Effector CD4-positive, alpha-beta T cell (primary cell): ENCODE results near the gene USP24.
A peak's percentile ranks its signal among the peaks of the same experiment; 100 is the strongest.
"Not testable (repeated sequence)": the region's sequence is repeated elsewhere in the genome, so short reads cannot be mapped to it uniquely, and the experiment has no call there.

Experiments used
- DNase-seq: peaks from one replicate; pipeline ENCODE4 v3.0.0-alpha.2; 2020
- total RNA-seq: gene quantifications from one replicate; lab custom pipeline; 2026; lab: John Stamatoyannopoulos, UW

USP24 gene
- total RNA-seq, result 280 reads per million, percentile 95 among the genes with 10 or more reads in this experiment

- peak; percentile 80 for DNase-seq
Observed at GRCh38 chr1:55215194-55216021, at the start of gene USP24. Gene USP24 (minus strand): TSS chr1:55215364. CDS start chr1:55215113, 251 bp downstream.

- DNase-seq, result no peak
Observed at GRCh38 chr1:55262822-55263221, 47.7 kb upstream of the USP24 start.

- no peak for DNase-seq
Observed at GRCh38 chr1:55259911-55260609, 44.9 kb upstream of the USP24 start.

GRCh38 chr1:55257958-55258357 lies 42.8 kb upstream of the USP24 start:
- DNase-seq, result peak; percentile 11

- no peak for DNase-seq
Observed at GRCh38 chr1:55255901-55256300, 40.7 kb upstream of the USP24 start.

- no peak for DNase-seq
Observed at GRCh38 chr1:55252942-55253589, 37.9 kb upstream of the USP24 start.

- no peak for DNase-seq
Observed at GRCh38 chr1:55250399-55251075, 35.4 kb upstream of the USP24 start.

- DNase-seq, result no peak
Observed at GRCh38 chr1:55249646-55250398, 34.7 kb upstream of the USP24 start.

- no peak for DNase-seq
Observed at GRCh38 chr1:55246896-55247295, 31.7 kb upstream of the USP24 start.

- no peak for DNase-seq
Observed at GRCh38 chr1:55246331-55246730, 31.2 kb upstream of the USP24 start.

- no peak for DNase-seq
Observed at GRCh38 chr1:55245781-55246180, 30.6 kb upstream of the USP24 start.

GRCh38 chr1:55244476-55245099 lies 29.4 kb upstream of the USP24 start:
- DNase-seq, result no peak

GRCh38 chr1:55243655-55244054 lies 28.5 kb upstream of the USP24 start:
- no peak for DNase-seq

- no peak for DNase-seq
Observed at GRCh38 chr1:55239548-55239947, 24.4 kb upstream of the USP24 start.

GRCh38 chr1:55235722-55236121 lies 20.6 kb upstream of the USP24 start:
- no peak for DNase-seq

- no peak for DNase-seq
Observed at GRCh38 chr1:55234016-55234415, 18.9 kb upstream of the USP24 start.

- no peak for DNase-seq
Observed at GRCh38 chr1:55233145-55233777, 18.1 kb upstream of the USP24 start.

GRCh38 chr1:55232448-55233144 lies 17.4 kb upstream of the USP24 start:
- no peak for DNase-seq

- no peak for DNase-seq
Observed at GRCh38 chr1:55231745-55232144, 16.6 kb upstream of the USP24 start.

- no peak for DNase-seq
Observed at GRCh38 chr1:55230659-55231058, 15.5 kb upstream of the USP24 start.

GRCh38 chr1:55229726-55230125 lies 14.6 kb upstream of the USP24 start:
- DNase-seq, result not testable (repeated sequence)
